Effector memory CD8-positive, alpha-beta T cell (primary cell): ENCODE measurements around the gene SPTAN1.
A peak's percentile ranks its signal among the peaks of the same experiment; 100 is the strongest.
"Not testable (repeated sequence)": the region's sequence is repeated elsewhere in the genome, so short reads cannot be mapped to it uniquely, and the experiment has no call there.

Experiments
- ATAC-seq: fragments of 150-1000 bp; cut with Tn5 transposase; replicated peaks from 2 replicates; pipeline ENCODE4 v1.10.0; 2021; ENCODE audit warnings: mild to moderate bottlenecking, moderate library complexity
- DNase-seq, 3 experiments: peaks; one replicate each; pipeline ENCODE4 v3.0.0; 2021
- H3K27ac Mint-ChIP-seq, 2 donors: one replicate each; pipeline ENCODE4 v1.8.0; 2022; ENCODE audit warnings: mild to moderate bottlenecking in 2 of 2, mixed read lengths in 2 of 2, moderate library complexity in 2 of 2
- H3K27me3 Mint-ChIP-seq, 2 donors: one replicate each; pipeline ENCODE4 v1.8.0; 2022; ENCODE audit warnings: mixed read lengths in 2 of 2
- H3K36me3 Mint-ChIP-seq: one replicate; pipeline ENCODE4 v1.8.0; 2022; ENCODE audit warnings: mild to moderate bottlenecking, moderate library complexity, mixed read lengths; ENCODE audit not compliant: insufficient read depth
- H3K4me1 Mint-ChIP-seq, 2 donors: one replicate each; pipeline ENCODE4 v1.8.0; 2022; ENCODE audit warnings: low read depth in 2 of 2, mixed read lengths in 2 of 2
- H3K4me3 Mint-ChIP-seq, 2 donors: one replicate each; pipeline ENCODE4 v1.8.0; 2022; ENCODE audit warnings: mild to moderate bottlenecking in 2 of 2, mixed read lengths in 2 of 2, moderate library complexity in 2 of 2
- H3K9me3 Mint-ChIP-seq, 2 donors: one replicate each; pipeline ENCODE4 v1.8.0; 2022; ENCODE audit warnings: mixed read lengths in 2 of 2

Gene SPTAN1

DNA sequence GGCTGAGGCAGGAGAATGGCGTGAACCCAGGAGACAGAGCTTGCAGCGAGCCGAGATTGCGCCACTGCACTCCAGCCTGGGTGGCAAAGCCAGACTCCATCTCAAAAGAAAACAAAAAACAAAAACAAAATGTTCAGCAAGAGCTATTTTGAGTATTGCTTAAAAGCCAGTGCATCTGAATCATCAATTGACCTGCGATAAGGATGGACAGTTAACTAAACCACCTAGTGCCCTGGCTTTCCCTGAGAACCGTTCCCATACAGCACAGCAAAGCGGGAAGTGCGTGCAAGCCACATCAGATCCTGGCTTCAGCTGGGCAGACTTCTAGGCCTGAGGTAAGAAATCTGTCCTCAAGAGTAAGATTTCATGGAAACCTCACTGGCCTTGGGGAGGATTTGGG, 101.5 kb downstream of the SPTAN1 start:
- peaks cover 3 to 5% of the 10 kb centered on the region in 2 donors for H3K4me1 Mint-ChIP-seq
- H3K9me3 Mint-ChIP-seq = no peaks in the 10 kb centered on the region
- H3K36me3 Mint-ChIP-seq = peaks cover 18% of the 10 kb centered on the region
- H3K27me3 Mint-ChIP-seq = no peaks in the 10 kb centered on the region
- ATAC-seq (no peak), DNase-seq (no peak)
- peak overlapping the region in 1 of 2 donors; percentile 57 for H3K27ac Mint-ChIP-seq
- no peak overlapping the region for H3K4me3 Mint-ChIP-seq

DNA sequence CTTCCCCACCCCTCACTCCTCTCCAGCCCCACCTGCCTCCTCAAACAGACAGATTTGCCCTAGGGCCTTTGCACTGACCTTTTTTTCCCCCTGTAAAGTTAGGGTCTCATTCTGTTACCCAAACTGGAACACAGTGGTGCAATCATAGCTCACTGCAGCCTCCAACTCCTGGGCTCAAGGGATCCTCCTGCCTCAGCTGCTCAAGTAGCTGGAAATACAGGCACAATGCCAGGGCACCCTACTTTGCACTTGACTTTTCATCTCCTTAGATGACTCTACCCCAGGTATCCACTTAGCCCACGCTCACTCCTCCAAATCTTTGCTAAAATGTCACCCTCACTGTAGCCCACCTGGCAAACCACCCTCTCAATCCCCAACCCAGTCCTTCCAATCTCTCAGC, 102.1 kb downstream of the SPTAN1 start:
- H3K27ac Mint-ChIP-seq = peak overlapping the region in 1 of 2 donors; percentile 57
- peaks cover 3 to 5% of the 10 kb centered on the region in 2 donors for H3K4me1 Mint-ChIP-seq
- no peaks in the 10 kb centered on the region for H3K27me3 Mint-ChIP-seq
- H3K4me3 Mint-ChIP-seq = peak overlapping the region in 1 of 2 donors; percentile 28
- H3K9me3 Mint-ChIP-seq = no peaks in the 10 kb centered on the region
- DNase-seq (no peak), ATAC-seq (no peak)
- peaks cover 18% of the 10 kb centered on the region for H3K36me3 Mint-ChIP-seq

DNA sequence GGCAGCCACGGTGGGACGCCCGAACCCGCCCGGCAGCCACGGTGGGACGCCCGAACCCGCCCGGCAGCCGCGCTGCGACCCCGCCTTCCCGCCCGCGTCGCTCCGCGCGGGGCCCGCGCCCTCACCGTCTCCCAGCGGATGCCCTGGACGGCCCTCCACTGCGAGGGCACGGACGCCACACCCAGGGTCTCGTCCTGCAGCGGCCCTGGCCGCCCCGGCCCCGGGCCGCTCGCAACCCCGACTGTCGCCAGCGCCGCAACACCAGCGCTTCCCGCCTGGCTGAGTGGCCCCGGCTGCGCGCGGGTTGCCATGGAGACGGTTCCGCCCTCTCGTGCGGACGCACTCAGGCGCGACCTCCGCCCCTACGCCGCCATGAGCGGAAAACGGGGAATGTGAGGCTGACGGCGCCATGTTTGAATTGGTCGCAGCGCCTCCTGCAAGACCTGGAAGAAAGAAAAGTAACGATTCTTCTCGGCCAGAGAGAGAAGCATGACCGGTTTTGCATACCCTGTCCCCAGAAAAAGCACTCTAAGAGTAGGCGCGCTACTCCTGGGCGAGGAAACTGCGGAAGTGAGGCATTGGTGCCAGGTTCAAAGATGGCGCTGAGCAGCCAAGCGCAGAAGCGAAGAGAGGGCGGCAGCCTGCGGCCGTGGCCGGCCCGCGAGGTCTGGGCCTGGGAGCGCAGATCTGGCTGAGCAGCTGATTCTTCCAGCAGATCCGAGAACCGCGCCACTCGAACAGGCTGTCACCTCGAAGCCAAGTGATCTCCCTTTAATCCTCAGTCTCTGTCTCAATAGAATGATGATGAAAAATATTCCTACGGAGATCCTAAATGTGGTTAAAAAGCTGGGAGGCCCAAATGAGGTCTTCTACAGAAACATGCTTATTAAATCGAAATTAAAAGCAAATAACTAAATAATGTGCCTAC, 104.3 kb downstream of the SPTAN1 start, which contains the start of gene DYNC2I2:
DYNC2I2 (minus strand) TSS at position 432 of the 928 bp plus-strand sequence; CDS start at position 311, 121 bp downstream.
- peak within 1 kb of the TSS; percentile 88 to 89 for H3K4me3 Mint-ChIP-seq
- peak within 1 kb of the TSS; percentile 97 to 98 for H3K27ac Mint-ChIP-seq
- peaks cover 18% of the 10 kb centered on the region for H3K36me3 Mint-ChIP-seq
- peaks cover 3 to 5% of the 10 kb centered on the region in 2 donors for H3K4me1 Mint-ChIP-seq
- DNase-seq (peak; percentile 94 to 95 (median 95)), ATAC-seq (peak; percentile 96)
- H3K9me3 Mint-ChIP-seq = no peaks in the 10 kb centered on the region
- H3K27me3 Mint-ChIP-seq = no peaks in the 10 kb centered on the region

DNA sequence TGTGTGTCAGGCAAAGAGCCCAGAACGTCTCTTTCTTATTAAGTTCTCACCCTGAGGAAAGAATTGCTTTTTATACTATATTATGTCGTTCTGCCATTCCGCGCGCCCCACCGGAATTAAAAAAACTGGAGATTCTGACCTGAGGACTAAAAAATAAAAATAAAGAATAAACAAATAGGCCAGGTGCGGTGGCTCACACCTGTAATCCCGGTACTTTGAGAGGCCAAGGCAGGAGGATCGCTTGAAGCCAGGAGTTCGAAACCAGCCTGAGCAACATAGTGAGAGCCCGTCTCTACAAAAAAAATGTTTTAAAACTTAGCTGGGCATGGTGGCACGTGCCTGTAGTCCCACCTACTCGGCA, 104.9 kb downstream of the SPTAN1 start:
- H3K36me3 Mint-ChIP-seq = peaks cover 18% of the 10 kb centered on the region
- DNase-seq = no peak
- H3K27me3 Mint-ChIP-seq = no peaks in the 10 kb centered on the region
- H3K4me1 Mint-ChIP-seq = peaks cover 3 to 5% of the 10 kb centered on the region in 2 donors
- ATAC-seq = no peak
- peak overlapping the region; percentile 97 to 98 for H3K27ac Mint-ChIP-seq
- H3K4me3 Mint-ChIP-seq = peak overlapping the region; percentile 88 to 89
- no peaks in the 10 kb centered on the region for H3K9me3 Mint-ChIP-seq

DNA sequence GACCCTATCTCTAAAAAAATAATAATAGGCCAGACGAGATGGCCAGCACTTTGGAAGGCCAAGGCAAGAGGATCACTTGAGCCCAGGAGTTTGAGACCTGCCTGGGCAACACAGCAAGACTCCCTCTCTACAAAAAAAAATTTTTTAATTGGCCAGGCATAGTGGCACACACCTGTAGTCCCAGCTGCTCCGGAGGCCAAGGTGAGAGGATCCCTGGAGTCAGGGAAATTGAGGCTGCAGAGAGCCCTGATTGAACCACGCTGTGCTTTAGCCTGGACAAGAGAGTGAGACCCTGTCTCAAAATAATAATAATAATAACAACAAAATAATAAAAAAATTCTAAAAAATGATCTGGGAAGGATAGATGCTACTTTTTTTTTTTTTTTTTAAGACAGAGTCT, 105.4 kb downstream of the SPTAN1 start:
- H3K4me3 Mint-ChIP-seq = no peak overlapping the region
- H3K27me3 Mint-ChIP-seq = no peaks in the 10 kb centered on the region
- no peak for DNase-seq
- ATAC-seq = no peak
- H3K4me1 Mint-ChIP-seq = peaks cover 3 to 5% of the 10 kb centered on the region in 2 donors
- H3K36me3 Mint-ChIP-seq = peaks cover 18% of the 10 kb centered on the region
- H3K27ac Mint-ChIP-seq = peak overlapping the region in 1 of 2 donors; percentile 98
- H3K9me3 Mint-ChIP-seq = no peaks in the 10 kb centered on the region

DNA sequence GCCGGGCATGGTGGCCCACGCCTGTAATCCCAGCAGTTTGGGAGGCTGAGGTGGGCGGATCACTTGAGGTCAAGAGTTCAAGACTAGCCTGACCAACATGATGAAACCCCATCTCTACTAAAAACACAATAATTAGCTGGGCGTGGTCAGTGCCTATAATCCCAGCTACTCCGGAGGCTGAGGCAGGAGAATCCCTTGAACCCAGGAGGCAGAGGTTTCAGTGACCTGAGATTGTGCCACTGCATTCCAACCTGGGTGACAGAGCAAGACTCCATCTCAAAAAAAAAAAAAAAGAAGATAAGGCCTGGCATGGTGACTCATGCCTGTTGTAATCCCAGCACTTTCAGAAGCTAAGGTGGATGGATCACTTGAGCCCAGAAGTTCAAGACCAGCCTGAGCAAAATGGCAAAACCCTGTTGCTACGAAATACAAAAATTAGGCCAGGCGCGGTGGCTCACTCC, 114.1 kb downstream of the SPTAN1 start:
- not testable (repeated sequence) for H3K4me1 Mint-ChIP-seq, H3K27ac Mint-ChIP-seq, H3K9me3 Mint-ChIP-seq, H3K27me3 Mint-ChIP-seq, ATAC-seq, H3K4me3 Mint-ChIP-seq, H3K36me3 Mint-ChIP-seq, DNase-seq

DNA sequence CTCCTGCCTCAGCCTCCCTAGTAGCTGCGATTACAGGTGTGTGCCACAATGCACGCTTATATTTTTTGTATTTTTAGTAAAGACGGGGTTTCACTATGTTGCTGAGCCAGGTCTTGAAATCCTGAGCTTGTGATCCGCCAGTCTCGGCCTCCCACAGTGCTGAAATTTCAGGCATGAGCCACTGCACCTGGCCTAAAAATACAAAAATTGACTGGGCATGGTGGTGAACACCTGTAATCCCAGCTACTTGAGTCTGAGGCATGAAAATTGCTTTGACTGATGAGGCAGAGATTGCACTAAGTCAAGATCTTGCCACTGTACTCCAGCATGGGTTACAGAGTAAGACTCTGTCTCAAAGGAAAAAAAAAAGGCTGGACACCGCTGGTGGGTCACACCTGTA, 117.4 kb downstream of the SPTAN1 start:
- Mint-ChIP-seq H3K36me3 (peaks cover 8% of the 10 kb centered on the region), H3K4me3 (no peak overlapping the region), H3K4me1 (no peaks in the 10 kb centered on the region), H3K27ac (no peak overlapping the region), H3K9me3 (no peaks in the 10 kb centered on the region), H3K27me3 (no peaks in the 10 kb centered on the region)
- ATAC-seq = no peak
- DNase-seq = no peak

DNA sequence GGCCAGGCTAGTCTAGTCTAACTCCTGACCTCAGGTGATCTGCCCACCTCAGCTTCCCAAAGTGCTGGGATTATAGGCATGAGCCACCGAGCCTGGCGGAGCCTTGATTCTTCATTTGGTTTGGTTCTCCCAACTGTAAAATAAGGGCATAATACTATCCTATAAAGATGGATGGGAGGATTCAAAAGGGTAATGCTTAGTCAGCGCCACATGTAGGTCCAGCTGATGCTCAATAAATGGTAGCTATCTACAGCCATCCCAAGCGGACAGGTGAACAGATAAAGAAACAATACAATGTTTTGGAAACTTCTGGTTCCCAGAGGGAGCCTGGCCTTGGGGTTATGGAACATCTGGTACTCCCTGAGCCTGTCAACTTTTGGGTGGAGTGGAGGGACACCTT, 123.0 kb downstream of the SPTAN1 start:
- no peak overlapping the region for H3K4me3 Mint-ChIP-seq
- H3K27me3 Mint-ChIP-seq = no peaks in the 10 kb centered on the region
- H3K9me3 Mint-ChIP-seq = no peaks in the 10 kb centered on the region
- peaks cover 9% of the 10 kb centered on the region for H3K36me3 Mint-ChIP-seq
- H3K27ac Mint-ChIP-seq = no peak overlapping the region
- ATAC-seq (no peak), DNase-seq (no peak)
- no peaks in the 10 kb centered on the region for H3K4me1 Mint-ChIP-seq

DNA sequence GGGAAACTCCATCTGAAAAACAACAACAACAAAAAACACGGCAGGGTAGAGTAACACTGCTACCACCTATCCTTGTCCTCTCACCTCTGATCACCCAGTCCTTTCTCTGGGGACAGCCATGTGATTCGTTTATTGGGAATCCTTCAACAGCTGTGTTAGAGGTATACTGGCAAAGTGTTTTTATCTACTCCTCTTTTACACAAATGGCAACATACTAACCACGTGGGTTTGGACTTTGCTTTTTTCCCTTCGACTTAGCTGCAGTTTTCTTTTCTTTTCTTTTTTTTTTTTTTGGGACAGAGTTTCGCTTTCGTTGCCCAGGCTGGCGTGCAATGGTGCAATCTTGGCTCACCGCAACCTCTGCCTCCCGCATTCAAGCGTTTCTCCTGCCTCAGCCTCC, 125.4 kb downstream of the SPTAN1 start:
- Mint-ChIP-seq H3K27ac (no peak overlapping the region), H3K4me3 (no peak overlapping the region), H3K27me3 (no peaks in the 10 kb centered on the region), H3K4me1 (peaks cover 0 to 5% of the 10 kb centered on the region in 2 donors), H3K36me3 (peaks cover 7% of the 10 kb centered on the region), H3K9me3 (no peaks in the 10 kb centered on the region)
- ATAC-seq = no peak
- no peak for DNase-seq
